ENCODE results near the gene IFIT3. TPM values are rescaled to one million over a fixed set of nuclear protein-coding genes. Genes with fewer than 3 reads are reported as not detected.

Gene IFIT3
- total RNA-seq, 1 donor from 2014 or later, result 16.8 TPM

GRCh38 chr10:89382757-89383156 is 55.0 kb downstream of the IFIT3 start:
- Mint-ChIP-seq H3K27me3 (ENCODE audit: unreplicated experiment) (no peaks in the 10 kb centered on the region), H3K9me3 (ENCODE audit: unreplicated experiment) (no peaks in the 10 kb centered on the region), H3K36me3 (ENCODE audit: low read depth, unreplicated experiment) (no peaks in the 10 kb centered on the region), H3K27ac (ENCODE audit: unreplicated experiment) (no peak overlapping the region), H3K4me1 (ENCODE audit: unreplicated experiment) (peaks cover 11% of the 10 kb centered on the region), H3K4me3 (ENCODE audit: unreplicated experiment) (no peak overlapping the region)
- no peak for TF ChIP-seq CTCF (IDR thresholded peaks at IDR 0.05; ENCODE audit: unreplicated experiment)
- DNase-seq (ENCODE audit: low spot score), result no peak

GRCh38 chr10:89384474-89385340 is 56.9 kb downstream of the IFIT3 start:
- Mint-ChIP-seq H3K27me3 (ENCODE audit: unreplicated experiment) (peaks cover 2% of the 10 kb centered on the region), H3K27ac (ENCODE audit: unreplicated experiment) (no peak overlapping the region), H3K4me1 (ENCODE audit: unreplicated experiment) (peaks cover 5% of the 10 kb centered on the region), H3K4me3 (ENCODE audit: unreplicated experiment) (no peak overlapping the region), H3K9me3 (ENCODE audit: unreplicated experiment) (no peaks in the 10 kb centered on the region), H3K36me3 (ENCODE audit: low read depth, unreplicated experiment) (no peaks in the 10 kb centered on the region)
- DNase-seq (ENCODE audit: low spot score), result no peak
- no peak for TF ChIP-seq CTCF (IDR thresholded peaks at IDR 0.05; ENCODE audit: unreplicated experiment)

DNA sequence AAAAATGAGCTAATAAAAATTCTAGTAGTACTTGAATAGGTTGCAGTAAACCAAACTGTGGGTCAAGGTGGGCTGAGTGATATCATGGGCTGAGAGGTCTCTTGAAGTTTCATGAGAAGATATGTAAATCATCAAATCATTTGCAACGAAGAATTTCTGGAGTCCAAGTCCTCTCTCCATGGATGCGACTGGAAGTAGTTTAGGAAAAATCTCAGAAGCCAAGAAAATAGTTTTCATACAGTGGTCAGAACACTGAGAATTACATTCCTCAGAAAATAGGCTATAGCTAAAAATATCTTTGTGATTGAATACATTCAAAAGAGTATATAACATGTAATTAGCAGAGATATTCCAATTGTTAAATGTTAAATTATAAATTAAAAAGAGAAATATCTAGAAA is 61.0 kb downstream of the IFIT3 start:
- Mint-ChIP-seq H3K27ac (ENCODE audit: unreplicated experiment) (no peak overlapping the region), H3K27me3 (ENCODE audit: unreplicated experiment) (peaks cover 2% of the 10 kb centered on the region), H3K36me3 (ENCODE audit: low read depth, unreplicated experiment) (no peaks in the 10 kb centered on the region), H3K4me1 (ENCODE audit: unreplicated experiment) (peaks cover 8% of the 10 kb centered on the region), H3K4me3 (ENCODE audit: unreplicated experiment) (no peak overlapping the region), H3K9me3 (ENCODE audit: unreplicated experiment) (no peaks in the 10 kb centered on the region)
- DNase-seq (ENCODE audit: low spot score), result no peak
- TF ChIP-seq CTCF (IDR thresholded peaks at IDR 0.05; ENCODE audit: unreplicated experiment), result no peak

DNA sequence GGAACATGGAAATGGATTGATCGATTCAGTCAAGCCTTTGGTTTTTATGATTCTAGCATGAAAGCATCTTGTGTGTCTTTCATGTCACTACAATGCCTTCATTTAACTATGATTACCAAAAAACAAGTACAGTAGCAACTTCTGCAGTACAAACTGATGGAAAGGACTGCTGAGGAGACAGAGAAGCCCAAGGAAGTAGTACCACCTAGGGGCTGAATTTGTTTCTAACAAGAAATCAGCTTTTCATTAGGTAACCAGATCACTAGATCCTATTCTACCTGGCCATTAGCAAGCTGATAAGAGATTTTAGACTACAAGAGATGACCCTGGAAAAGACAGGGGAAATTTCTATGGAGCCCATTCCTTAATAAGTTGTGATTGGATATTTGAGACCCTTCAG is 61.5 kb downstream of the IFIT3 start:
- DNase-seq (ENCODE audit: low spot score), result no peak
- H3K4me3 Mint-ChIP-seq (ENCODE audit: unreplicated experiment), result no peak overlapping the region

More for the DNA sequence above, 61.5 kb downstream of the IFIT3 start:
- H3K27ac Mint-ChIP-seq (ENCODE audit: unreplicated experiment), result no peak overlapping the region
- no peaks in the 10 kb centered on the region for H3K36me3 Mint-ChIP-seq (ENCODE audit: low read depth, unreplicated experiment)
- peaks cover 8% of the 10 kb centered on the region for H3K4me1 Mint-ChIP-seq (ENCODE audit: unreplicated experiment)
- TF ChIP-seq CTCF (IDR thresholded peaks at IDR 0.05; ENCODE audit: unreplicated experiment), result no peak
- peaks cover 2% of the 10 kb centered on the region for H3K27me3 Mint-ChIP-seq (ENCODE audit: unreplicated experiment)
- no peaks in the 10 kb centered on the region for H3K9me3 Mint-ChIP-seq (ENCODE audit: unreplicated experiment)

Other genes with a start within 250 kb of the IFIT3 start
- gene CH25H, start 120.7 kb upstream of the IFIT3 start, total RNA-seq (ENCODE audit: unreplicated experiment), result 10.0 TPM
- gene LIPA, start 76.2 kb upstream of the IFIT3 start, total RNA-seq (ENCODE audit: unreplicated experiment), result 84.2 TPM
- gene IFIT2, start 26.0 kb upstream of the IFIT3 start, total RNA-seq (ENCODE audit: unreplicated experiment), result 0.80 TPM
- not detected for gene IFIT1B, start 50.1 kb downstream of the IFIT3 start, total RNA-seq (ENCODE audit: unreplicated experiment)
- gene IFIT1, start 64.6 kb downstream of the IFIT3 start, total RNA-seq (ENCODE audit: unreplicated experiment), result 2.0 TPM
- gene IFIT5, start 86.6 kb downstream of the IFIT3 start, total RNA-seq (ENCODE audit: unreplicated experiment), result 8.2 TPM
- gene SLC16A12, start 207.6 kb downstream of the IFIT3 start, total RNA-seq (ENCODE audit: unreplicated experiment), result 0.21 TPM

Measured in endothelial cell (in vitro differentiated cells).